GM18867 (cell line): ENCODE measurements around the gene RBX1.

Experiments used
- ATAC-seq: cut with Tn5 transposase; IDR thresholded peaks from one replicate; pipeline ENCODE4 v1.9.1; 2021; ENCODE audit warnings: mild to moderate bottlenecking, moderate library complexity; ENCODE audit not compliant: unreplicated experiment

The RBX1 gene

GRCh38 chr22:41021061-41021612 lies 70.0 kb downstream of the RBX1 start:
- ATAC-seq = no peak

DNA sequence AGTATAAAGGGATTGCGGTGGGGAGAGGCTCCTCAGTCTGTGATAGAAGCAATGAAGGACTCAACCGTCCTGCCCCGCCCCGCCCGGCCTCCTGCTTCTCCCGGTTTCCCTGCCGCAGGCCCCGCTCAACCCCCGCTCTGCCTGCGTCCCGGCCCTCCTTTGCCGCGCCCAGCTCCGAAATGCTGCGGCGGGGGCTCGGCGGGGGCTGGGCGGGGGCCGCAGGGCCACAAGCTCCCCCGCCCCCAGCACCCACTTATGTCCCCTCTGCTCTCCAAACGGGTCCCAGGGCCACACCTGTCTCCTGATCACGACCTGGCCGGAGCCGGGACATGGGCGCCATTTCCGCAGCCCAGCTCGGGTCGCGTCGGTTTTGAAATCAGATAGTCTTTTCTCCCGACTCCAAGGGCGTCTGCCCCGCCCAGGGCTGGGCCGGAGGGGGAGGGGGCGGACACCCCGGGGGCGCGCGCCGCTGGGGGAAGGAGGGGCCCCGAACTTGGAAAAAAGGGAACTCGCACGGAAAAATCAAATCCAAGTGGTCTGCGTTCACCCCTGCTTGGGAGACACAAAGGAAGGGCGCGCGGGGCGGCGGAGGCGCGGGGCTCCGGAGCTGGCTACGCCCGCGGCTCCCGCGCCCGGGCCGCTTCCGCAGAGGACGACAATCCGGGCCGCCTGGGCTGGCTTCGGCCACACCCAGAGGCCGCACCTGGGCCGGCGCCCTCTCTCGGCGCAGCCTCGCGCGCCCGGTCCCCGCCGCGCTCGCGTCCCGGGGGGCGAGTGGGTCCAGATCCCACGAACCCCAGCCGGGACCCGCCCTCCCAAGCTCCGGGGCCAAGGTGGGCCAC lies 70.7 kb downstream of the RBX1 start:
- peak; percentile 63 for ATAC-seq

DNA sequence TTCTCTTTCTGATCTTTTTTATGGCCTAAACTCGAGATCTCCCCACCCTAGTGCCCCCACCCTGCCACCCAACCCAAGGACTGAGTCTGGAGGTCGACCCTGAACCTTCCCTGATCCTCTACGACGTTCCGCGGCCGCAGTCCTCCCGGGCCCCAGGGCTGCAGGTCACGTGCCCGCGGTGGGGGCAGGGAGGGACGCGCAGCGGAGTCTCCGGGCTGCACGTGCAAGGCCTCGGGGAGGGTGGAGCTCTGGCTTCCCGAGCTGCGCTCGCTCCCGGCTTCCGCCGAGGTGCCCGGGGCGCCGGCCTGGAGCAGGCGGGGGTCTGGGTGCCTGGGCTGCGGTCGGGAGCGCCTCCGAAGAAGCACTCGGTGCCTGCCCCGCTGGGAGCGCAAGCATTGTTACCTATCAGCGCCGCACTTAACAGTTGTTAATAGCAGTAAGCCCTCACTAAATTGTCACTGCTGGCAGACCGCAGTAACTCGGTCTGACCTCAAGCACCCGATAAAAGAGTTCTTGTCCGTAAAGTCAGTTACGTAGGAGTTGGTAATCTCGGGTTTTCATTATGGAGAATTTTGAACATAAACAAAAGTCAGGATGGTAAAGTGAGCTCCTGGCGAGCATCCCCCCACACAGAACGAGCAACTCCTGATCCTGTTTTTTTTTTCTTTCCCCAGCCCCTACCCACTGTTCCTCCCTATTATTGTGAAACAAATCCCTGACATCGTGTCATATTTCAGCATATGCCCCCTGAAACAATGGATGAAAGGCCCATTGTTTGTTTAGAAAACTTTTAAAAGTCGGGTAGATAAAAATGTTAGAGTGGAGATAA lies 71.5 kb downstream of the RBX1 start:
- peak; percentile 68 for ATAC-seq
